WTC11 (cell line): ENCODE measurements around the gene EHD1. TPM values are rescaled to one million over a fixed set of nuclear protein-coding genes. Genes with fewer than 3 reads are reported as not detected.

Source experiments
- ATAC-seq: fragments of 200-7000 bp; cut with Tn5 transposase; 2 replicates; pipeline ENCODE4 v1.10.0; 2021; ENCODE audit warnings: mild to moderate bottlenecking, moderate library complexity
- CTCF ChIA-PET: fragments of 300-600 bp; sonication (Branson Sonifier 250); formaldehyde crosslinking; loops from one replicate; lab custom pipeline; 2021; ENCODE audit warnings: antibody characterized with exemption; lab: Charles Lee
- POLR2A ChIA-PET: fragments of 350-600 bp; sonication (Branson Sonifier 250); formaldehyde crosslinking; loops from one replicate; lab custom pipeline; 2021; ENCODE audit warnings: antibody characterized with exemption; lab: Charles Lee
- DNase-seq: peaks from one replicate; pipeline ENCODE4 v3.0.0; 2021; ENCODE audit warnings: low spot score
- H3K27ac Mint-ChIP-seq: 2 replicates; pipeline ENCODE4 v1.8.0; 2021; ENCODE audit warnings: mixed read lengths
- H3K27me3 Mint-ChIP-seq: 2 replicates; pipeline ENCODE4 v1.8.0; 2021; ENCODE audit warnings: low read depth, mild to moderate bottlenecking, moderate library complexity, mixed read lengths
- H3K36me3 Mint-ChIP-seq: 2 replicates; pipeline ENCODE4 v1.8.0; 2021; ENCODE audit warnings: mixed read lengths
- H3K4me1 Mint-ChIP-seq: 2 replicates; pipeline ENCODE4 v1.8.0; 2022; ENCODE audit warnings: mixed read lengths
- H3K4me3 Mint-ChIP-seq: 2 replicates; pipeline ENCODE4 v1.8.0; 2021; ENCODE audit warnings: mild to moderate bottlenecking, moderate library complexity, mixed read lengths
- H3K9me3 Mint-ChIP-seq: 2 replicates; pipeline ENCODE4 v1.8.0; 2021; ENCODE audit warnings: mixed read lengths
- CBFB ChIP-seq: sonication (generic); formaldehyde crosslinking; IDR thresholded peaks from 2 replicates; pipeline ENCODE4 v1.8.1; 2022; ENCODE audit warnings: mild to moderate bottlenecking, low read depth, missing genetic modification reagents
- CREM ChIP-seq: sonication (generic); formaldehyde crosslinking; IDR thresholded peaks from 2 replicates; pipeline ENCODE4 v1.8.1; 2022; ENCODE audit warnings: mild to moderate bottlenecking, missing genetic modification reagents, moderate library complexity
- ESRRA ChIP-seq: sonication (generic); formaldehyde crosslinking; IDR thresholded peaks from 2 replicates; pipeline ENCODE4 v1.8.1; 2022; ENCODE audit warnings: mild to moderate bottlenecking, missing genetic modification reagents, borderline replicate concordance
- FOXJ3 ChIP-seq: sonication (generic); formaldehyde crosslinking; IDR thresholded peaks from 2 replicates; pipeline ENCODE4 v1.9.0; 2021; ENCODE audit warnings: missing genetic modification reagents, mild to moderate bottlenecking, borderline replicate concordance
- NFE2L1 ChIP-seq: sonication (generic); formaldehyde crosslinking; IDR thresholded peaks from 2 replicates; pipeline ENCODE4 v1.8.1; 2023; ENCODE audit warnings: missing genetic modification reagents
- RORB ChIP-seq: fragments of 250-450 bp; sonication (Bioruptor Pico); IDR thresholded peaks from 2 replicates; pipeline ENCODE4 v1.9.0; 2021; ENCODE audit warnings: mild to moderate bottlenecking
- SP1 ChIP-seq: sonication (generic); formaldehyde crosslinking; conservative IDR thresholded peaks from 2 replicates; pipeline ENCODE4 v1.8.1; 2022; ENCODE audit warnings: missing genetic modification reagents
- USF2 ChIP-seq: sonication (generic); formaldehyde crosslinking; IDR thresholded peaks from 2 replicates; pipeline ENCODE4 v1.8.1; 2023; ENCODE audit warnings: mild to moderate bottlenecking, missing genetic modification reagents, moderate library complexity
- ZBTB21 ChIP-seq: sonication (generic); formaldehyde crosslinking; IDR thresholded peaks from 2 replicates; pipeline ENCODE4 v1.8.1; 2023; ENCODE audit warnings: mild to moderate bottlenecking, missing genetic modification reagents, borderline replicate concordance
- ZBTB43 ChIP-seq: sonication (generic); formaldehyde crosslinking; IDR thresholded peaks from 2 replicates; pipeline ENCODE4 v1.8.1; 2023; ENCODE audit warnings: mild to moderate bottlenecking, missing genetic modification reagents
- ZNF121 ChIP-seq: sonication (generic); formaldehyde crosslinking; IDR thresholded peaks from 2 replicates; pipeline ENCODE4 v1.8.0; 2023; ENCODE audit warnings: missing genetic modification reagents
- ZNF416 ChIP-seq: fragments of 250-450 bp; sonication (Bioruptor Pico); IDR thresholded peaks from 2 replicates; pipeline ENCODE4 v1.9.0; 2021; ENCODE audit warnings: mild to moderate bottlenecking, inconsistent platforms
- ZNF423 ChIP-seq: fragments of 250-450 bp; sonication (Bioruptor Pico); IDR thresholded peaks from 2 replicates; pipeline ENCODE4 v2.1.2; 2022; ENCODE audit warnings: mild to moderate bottlenecking, moderate library complexity
- ZNF532 ChIP-seq: fragments of 250-450 bp; sonication (Bioruptor Pico); IDR thresholded peaks from 2 replicates; pipeline ENCODE4 v1.9.0; 2021; ENCODE audit warnings: mild to moderate bottlenecking, borderline replicate concordance
- total RNA-seq: library from RNA; stranded (reverse); gene quantifications from 3 replicates; pipeline ENCODE4 v1.2.3, GENCODE V29; 2021
- TF ChIP-seq, protein P1 (sequence below): sonication (generic); formaldehyde crosslinking; IDR thresholded peaks from 2 replicates; pipeline ENCODE4 v1.8.0; 2022; ENCODE audit warnings: missing genetic modification reagents
- TF ChIP-seq, protein P2 (sequence below): sonication (generic); formaldehyde crosslinking; IDR thresholded peaks from 2 replicates; pipeline ENCODE4 v1.8.1; 2022; ENCODE audit warnings: mild to moderate bottlenecking, moderate library complexity, missing genetic modification reagents
- TF ChIP-seq, protein P3 (sequence below): sonication (generic); formaldehyde crosslinking; IDR thresholded peaks from 2 replicates; pipeline ENCODE4 v1.8.1; 2022; ENCODE audit warnings: mild to moderate bottlenecking, missing genetic modification reagents, moderate library complexity, borderline replicate concordance
- TF ChIP-seq, protein P4 (sequence below): sonication (generic); formaldehyde crosslinking; IDR thresholded peaks from 2 replicates; pipeline ENCODE4 v1.8.0; 2023; ENCODE audit warnings: missing genetic modification reagents

EHD1 gene
- total RNA-seq, 1 experiment from 2014 or later = 38.1 TPM

GRCh38 chr11:64823568-64824119 is 54.8 kb downstream of the EHD1 start:
- CTCF ChIA-PET = interaction anchor here (1.0 kb wide), 1 partner anchor 36 kb away, joined by 3 read pairs; no protein-coding TSS in a partner anchor
- peak overlapping the region; percentile 66 for H3K27ac Mint-ChIP-seq

DNA sequence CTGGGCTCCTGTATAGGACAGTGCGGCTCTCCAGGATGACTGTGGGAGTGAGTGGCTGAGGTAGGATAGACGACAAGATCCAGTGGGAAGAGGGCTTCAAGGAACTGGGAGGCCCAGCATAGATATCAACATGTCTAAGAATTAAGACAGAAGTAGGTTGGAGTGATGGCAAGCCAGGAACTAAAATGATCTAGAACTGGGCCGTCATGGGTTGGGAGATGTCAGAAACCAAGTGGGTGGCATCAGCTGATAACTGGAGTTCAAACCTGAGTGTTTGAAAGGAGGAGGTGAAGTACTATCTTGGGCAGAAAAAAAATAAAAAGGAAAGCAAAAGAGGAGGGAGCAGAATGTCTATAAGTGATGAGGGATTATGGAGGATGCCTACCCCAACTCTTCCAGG is 60.9 kb downstream of the EHD1 start:
- Mint-ChIP-seq H3K9me3 (no peaks in the 10 kb centered on the region), H3K27ac (no peak overlapping the region), H3K4me1 (no peaks in the 10 kb centered on the region), H3K4me3 (no peak overlapping the region), H3K27me3 (peaks cover 3% of the 10 kb centered on the region; the same call in 1 of the 2 replicates), H3K36me3 (no peaks in the 10 kb centered on the region)
- CTCF ChIA-PET = interaction anchor here (1.4 kb wide), 1 partner anchor 14 kb away, joined by 4 read pairs; the partner anchor contains the start of gene MAP4K2
- ATAC-seq (no peak), DNase-seq (no peak)
- POLR2A ChIA-PET = no interaction called here
- TF ChIP-seq USF2 (CRISPR knock-in tag) = no peak
- TF ChIP-seq SP1 (CRISPR knock-in tag) = no peak
- TF ChIP-seq, protein P1, sequence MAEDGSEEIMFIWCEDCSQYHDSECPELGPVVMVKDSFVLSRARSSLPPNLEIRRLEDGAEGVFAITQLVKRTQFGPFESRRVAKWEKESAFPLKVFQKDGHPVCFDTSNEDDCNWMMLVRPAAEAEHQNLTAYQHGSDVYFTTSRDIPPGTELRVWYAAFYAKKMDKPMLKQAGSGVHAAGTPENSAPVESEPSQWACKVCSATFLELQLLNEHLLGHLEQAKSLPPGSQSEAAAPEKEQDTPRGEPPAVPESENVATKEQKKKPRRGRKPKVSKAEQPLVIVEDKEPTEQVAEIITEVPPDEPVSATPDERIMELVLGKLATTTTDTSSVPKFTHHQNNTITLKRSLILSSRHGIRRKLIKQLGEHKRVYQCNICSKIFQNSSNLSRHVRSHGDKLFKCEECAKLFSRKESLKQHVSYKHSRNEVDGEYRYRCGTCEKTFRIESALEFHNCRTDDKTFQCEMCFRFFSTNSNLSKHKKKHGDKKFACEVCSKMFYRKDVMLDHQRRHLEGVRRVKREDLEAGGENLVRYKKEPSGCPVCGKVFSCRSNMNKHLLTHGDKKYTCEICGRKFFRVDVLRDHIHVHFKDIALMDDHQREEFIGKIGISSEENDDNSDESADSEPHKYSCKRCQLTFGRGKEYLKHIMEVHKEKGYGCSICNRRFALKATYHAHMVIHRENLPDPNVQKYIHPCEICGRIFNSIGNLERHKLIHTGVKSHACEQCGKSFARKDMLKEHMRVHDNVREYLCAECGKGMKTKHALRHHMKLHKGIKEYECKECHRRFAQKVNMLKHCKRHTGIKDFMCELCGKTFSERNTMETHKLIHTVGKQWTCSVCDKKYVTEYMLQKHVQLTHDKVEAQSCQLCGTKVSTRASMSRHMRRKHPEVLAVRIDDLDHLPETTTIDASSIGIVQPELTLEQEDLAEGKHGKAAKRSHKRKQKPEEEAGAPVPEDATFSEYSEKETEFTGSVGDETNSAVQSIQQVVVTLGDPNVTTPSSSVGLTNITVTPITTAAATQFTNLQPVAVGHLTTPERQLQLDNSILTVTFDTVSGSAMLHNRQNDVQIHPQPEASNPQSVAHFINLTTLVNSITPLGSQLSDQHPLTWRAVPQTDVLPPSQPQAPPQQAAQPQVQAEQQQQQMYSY (CRISPR knock-in tag) = no peak
- TF ChIP-seq ZNF121 = no peak
- no peak for TF ChIP-seq ZBTB21
- TF ChIP-seq NFE2L1 (CRISPR knock-in tag) = no peak
- TF ChIP-seq CBFB = no peak

More at GRCh38 chr11:64823568-64824119, 54.8 kb downstream of the EHD1 start:
- POLR2A ChIA-PET = no interaction called here
- DNase-seq = no peak
- H3K9me3 Mint-ChIP-seq = no peaks in the 10 kb centered on the region
- no peaks in the 10 kb centered on the region for H3K4me1 Mint-ChIP-seq
- no peak overlapping the region for H3K4me3 Mint-ChIP-seq
- no peaks in the 10 kb centered on the region for H3K27me3 Mint-ChIP-seq
- peaks cover 5% of the 10 kb centered on the region; the same call in 1 of the 2 replicates for H3K36me3 Mint-ChIP-seq
- TF ChIP-seq RORB (CRISPR knock-in tag) = no peak
- no peak for TF ChIP-seq ESRRA (CRISPR knock-in tag)
- TF ChIP-seq CREM (CRISPR knock-in tag) = no peak
- no peak for TF ChIP-seq ZNF423 (CRISPR knock-in tag)
- no peak for TF ChIP-seq ZNF532 (CRISPR knock-in tag)
- TF ChIP-seq ZNF121 = no peak
- no peak for TF ChIP-seq FOXJ3 (CRISPR knock-in tag)
- TF ChIP-seq, protein P2, sequence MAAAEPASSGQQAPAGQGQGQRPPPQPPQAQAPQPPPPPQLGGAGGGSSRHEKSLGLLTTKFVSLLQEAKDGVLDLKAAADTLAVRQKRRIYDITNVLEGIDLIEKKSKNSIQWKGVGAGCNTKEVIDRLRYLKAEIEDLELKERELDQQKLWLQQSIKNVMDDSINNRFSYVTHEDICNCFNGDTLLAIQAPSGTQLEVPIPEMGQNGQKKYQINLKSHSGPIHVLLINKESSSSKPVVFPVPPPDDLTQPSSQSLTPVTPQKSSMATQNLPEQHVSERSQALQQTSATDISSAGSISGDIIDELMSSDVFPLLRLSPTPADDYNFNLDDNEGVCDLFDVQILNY (CRISPR knock-in tag) = no peak
- TF ChIP-seq, protein P3, sequence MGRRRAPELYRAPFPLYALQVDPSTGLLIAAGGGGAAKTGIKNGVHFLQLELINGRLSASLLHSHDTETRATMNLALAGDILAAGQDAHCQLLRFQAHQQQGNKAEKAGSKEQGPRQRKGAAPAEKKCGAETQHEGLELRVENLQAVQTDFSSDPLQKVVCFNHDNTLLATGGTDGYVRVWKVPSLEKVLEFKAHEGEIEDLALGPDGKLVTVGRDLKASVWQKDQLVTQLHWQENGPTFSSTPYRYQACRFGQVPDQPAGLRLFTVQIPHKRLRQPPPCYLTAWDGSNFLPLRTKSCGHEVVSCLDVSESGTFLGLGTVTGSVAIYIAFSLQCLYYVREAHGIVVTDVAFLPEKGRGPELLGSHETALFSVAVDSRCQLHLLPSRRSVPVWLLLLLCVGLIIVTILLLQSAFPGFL (CRISPR knock-in tag) = no peak
- TF ChIP-seq ZNF416 (CRISPR knock-in tag) = no peak
- TF ChIP-seq, protein P4, sequence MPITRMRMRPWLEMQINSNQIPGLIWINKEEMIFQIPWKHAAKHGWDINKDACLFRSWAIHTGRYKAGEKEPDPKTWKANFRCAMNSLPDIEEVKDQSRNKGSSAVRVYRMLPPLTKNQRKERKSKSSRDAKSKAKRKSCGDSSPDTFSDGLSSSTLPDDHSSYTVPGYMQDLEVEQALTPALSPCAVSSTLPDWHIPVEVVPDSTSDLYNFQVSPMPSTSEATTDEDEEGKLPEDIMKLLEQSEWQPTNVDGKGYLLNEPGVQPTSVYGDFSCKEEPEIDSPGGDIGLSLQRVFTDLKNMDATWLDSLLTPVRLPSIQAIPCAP = no peak
- TF ChIP-seq ZBTB43 (CRISPR knock-in tag) = no peak
- no peak for ATAC-seq
